Measurements from ENCODE around the gene SKIC2.
"Not testable (repeated sequence)": the region's sequence is repeated elsewhere in the genome, so short reads cannot be mapped to it uniquely, and the experiment has no call there.

SKIC2 gene

GRCh38 chr6:31958741-31959739, at the start of gene SKIC2, which contains the start of gene NELFE:
Gene SKIC2, plus strand, starts transcription at chr6:31959175. Its CDS starts 18 bp downstream, at chr6:31959193.
Gene NELFE, minus strand, starts transcription at chr6:31958971. Its CDS starts 525 bp downstream, at chr6:31958446.
- peak; percentile 98 for DNase-seq (ENCODE audit: low spot score)

GRCh38 chr6:31909298-31909697, 49.7 kb upstream of the SKIC2 start:
- DNase-seq (ENCODE audit: low spot score): not testable (repeated sequence)

GRCh38 chr6:31911826-31912585, 47.0 kb upstream of the SKIC2 start:
- DNase-seq (ENCODE audit: low spot score): no peak

- DNase-seq (ENCODE audit: low spot score): no peak
Measured at GRCh38 chr6:31915351-31915750, 43.6 kb upstream of the SKIC2 start.

DNA sequence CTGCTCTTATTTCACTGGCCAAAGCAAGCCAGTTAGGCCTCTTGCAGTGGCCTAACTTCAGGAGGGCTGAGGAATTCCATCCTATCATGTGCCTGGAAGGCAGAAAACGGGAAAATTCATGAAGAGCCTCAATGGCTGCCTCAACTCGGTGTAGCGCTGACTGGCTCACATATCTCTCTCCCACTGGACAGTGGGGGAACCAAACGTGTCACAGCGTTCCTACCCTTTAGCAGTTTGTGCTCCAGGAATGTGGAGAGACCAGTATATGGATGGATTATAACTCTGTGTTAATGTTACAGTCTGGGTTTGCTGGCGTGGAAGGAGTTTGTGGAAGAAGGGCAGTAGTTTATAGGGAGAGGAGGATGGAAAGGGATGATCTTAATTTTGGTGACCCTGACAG, 43.2 kb upstream of the SKIC2 start:
- DNase-seq (ENCODE audit: low spot score): no peak

- DNase-seq (ENCODE audit: low spot score): no peak
Measured at GRCh38 chr6:31918069-31918720, 40.8 kb upstream of the SKIC2 start.

DNA sequence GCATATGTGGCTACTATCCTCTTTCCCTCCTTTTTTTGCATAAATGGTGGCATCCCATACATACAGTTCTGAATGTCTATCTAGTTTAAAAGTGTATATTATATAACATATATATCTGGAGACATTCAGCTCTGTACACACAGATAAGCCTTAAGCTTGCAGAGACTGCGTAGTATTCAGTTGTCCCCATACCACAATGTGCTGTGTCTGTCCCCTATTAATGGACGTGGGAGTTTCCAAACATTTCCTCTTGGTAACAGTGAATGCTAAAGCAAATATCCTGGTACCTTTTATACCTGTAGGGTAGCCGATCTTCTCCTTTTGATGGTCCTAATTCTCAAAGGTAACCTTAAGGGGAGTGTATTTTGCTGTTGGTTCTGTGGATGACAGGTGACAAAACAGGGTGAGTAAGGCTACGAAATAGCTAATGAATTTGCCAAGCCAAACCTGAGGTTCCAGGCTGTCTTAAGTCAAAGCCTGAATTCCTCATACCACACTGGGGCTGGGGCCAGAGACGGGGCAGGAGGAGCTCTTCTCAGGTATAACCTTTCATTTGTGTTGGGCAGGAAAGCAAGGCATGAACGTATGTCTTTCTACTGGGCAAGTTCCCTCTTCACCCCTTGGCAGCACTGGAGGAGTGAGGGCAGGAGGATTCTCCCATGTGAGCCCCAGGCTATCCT, 39.2 kb upstream of the SKIC2 start:
- DNase-seq (ENCODE audit: low spot score): no peak

GRCh38 chr6:31920811-31921210, 38.2 kb upstream of the SKIC2 start:
- DNase-seq (ENCODE audit: low spot score): no peak

DNA sequence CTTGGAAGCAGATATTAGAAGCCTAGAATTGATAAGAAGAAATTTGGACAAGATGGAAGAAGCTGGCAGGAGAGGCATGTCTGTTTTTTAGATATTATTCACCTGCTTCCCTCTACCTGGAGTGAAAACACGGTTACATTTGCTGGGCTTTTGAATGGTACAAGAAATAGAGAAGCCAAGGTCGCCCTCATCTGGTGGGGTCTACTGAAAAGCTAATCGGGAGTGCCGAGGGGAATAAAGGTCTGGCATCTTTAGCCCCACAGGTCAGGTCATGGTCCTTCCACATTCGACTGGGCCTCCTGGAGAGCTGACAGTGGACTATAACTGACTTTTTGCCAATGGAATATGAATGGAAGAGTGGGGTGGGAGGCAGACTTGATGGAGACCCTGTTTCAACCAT, 36.0 kb upstream of the SKIC2 start:
- DNase-seq (ENCODE audit: low spot score): peak; percentile 43

DNA sequence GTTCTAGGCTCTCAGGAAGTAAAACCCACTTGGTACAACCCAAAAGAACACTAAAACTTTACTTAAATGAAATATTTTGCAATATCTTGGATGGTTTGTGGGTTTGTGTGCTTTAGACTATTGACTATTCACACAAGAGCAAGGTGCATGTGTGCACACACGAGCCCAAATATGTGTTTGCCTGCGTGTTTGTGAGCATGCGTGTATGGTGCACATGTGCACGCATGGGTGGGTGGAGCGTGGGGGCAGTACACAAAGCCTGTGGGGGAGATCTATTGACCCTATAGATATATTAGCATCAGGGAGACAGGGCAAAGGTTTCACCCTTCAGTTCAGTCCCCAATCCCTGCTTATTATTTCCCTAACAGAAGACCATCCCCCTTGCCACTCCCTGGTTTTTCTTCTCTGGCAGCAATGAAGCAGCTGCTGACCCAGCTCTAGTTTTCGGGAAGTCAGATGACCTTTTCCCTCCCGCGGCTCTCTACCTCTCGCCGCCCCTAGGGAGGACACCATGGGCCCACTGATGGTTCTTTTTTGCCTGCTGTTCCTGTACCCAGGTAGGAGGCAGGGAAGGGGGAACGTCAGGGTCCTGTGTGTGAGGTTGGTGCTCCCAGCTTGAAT, 31.6 kb upstream of the SKIC2 start, which contains the start of gene C2:
C2 (plus strand) TSS at position 476 of the 621 bp plus-strand sequence; CDS start at position 512, 36 bp downstream.
- DNase-seq (ENCODE audit: low spot score): no peak

DNA sequence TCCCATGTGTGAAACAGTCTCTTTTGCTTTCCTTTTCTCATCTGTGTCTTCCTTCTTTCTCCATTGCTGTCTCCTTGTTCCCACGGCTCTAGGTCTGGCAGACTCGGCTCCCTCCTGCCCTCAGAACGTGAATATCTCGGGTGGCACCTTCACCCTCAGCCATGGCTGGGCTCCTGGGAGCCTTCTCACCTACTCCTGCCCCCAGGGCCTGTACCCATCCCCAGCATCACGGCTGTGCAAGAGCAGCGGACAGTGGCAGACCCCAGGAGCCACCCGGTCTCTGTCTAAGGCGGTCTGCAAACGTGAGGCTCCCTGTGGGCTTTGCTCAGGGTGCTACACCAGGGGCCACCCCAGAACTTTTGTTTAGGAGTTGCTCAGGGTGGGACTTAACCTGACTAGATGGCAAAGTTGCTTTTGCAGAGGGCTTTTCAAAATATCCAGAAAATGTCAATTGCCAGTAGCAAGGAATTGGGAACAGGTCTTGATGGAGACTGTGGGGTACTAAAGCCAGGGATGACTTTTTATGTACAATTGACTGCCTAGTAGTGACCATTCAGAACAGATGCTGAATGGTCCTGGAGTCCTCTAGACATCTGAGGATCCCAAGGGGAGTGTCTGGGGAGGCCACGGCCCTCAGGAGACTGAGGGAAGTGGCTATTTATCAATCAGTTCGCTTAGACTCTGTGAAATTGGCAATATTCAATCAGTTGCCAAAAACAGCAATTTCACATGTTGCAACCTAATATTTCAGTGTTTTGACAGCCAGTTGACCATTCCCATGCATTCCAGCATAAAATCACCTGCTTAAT, 30.9 kb upstream of the SKIC2 start:
- no peak for DNase-seq (ENCODE audit: low spot score)

- DNase-seq (ENCODE audit: low spot score): no peak
Measured at GRCh38 chr6:31928672-31928939, 30.4 kb upstream of the SKIC2 start.

- DNase-seq (ENCODE audit: low spot score): no peak
Measured at GRCh38 chr6:31930962-31931361, 28.0 kb upstream of the SKIC2 start.

- DNase-seq (ENCODE audit: low spot score): not testable (repeated sequence)
Measured at GRCh38 chr6:31932137-31932536, 26.8 kb upstream of the SKIC2 start.

GRCh38 chr6:31933537-31933936, 25.4 kb upstream of the SKIC2 start:
- no peak for DNase-seq (ENCODE audit: low spot score)

DNA sequence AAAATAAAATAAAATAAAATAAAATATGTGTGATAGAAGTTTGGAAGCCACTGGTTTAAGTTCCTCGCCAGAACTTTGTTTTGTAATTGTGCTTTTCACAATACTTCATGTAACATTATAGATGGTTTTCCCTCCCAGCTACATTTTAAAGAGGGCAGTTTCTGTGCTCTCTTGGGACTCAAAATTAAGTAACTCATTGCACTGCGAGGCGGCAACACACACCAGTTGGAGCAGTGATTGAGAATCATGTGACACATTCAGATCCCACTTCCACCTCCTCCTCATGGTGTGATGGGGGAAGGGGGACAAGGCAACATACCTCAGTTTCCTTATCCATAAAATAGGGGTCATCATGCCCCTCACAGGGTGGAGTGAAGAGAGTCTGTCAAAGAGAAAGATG, 24.0 kb upstream of the SKIC2 start:
- DNase-seq (ENCODE audit: low spot score): no peak

GRCh38 chr6:31935823-31936222, 23.2 kb upstream of the SKIC2 start:
- DNase-seq (ENCODE audit: low spot score): no peak

GRCh38 chr6:31940256-31940664, 18.7 kb upstream of the SKIC2 start:
- no peak for DNase-seq (ENCODE audit: low spot score)

- no peak for DNase-seq (ENCODE audit: low spot score)
Measured at GRCh38 chr6:31943742-31944141, 15.2 kb upstream of the SKIC2 start.

DNA sequence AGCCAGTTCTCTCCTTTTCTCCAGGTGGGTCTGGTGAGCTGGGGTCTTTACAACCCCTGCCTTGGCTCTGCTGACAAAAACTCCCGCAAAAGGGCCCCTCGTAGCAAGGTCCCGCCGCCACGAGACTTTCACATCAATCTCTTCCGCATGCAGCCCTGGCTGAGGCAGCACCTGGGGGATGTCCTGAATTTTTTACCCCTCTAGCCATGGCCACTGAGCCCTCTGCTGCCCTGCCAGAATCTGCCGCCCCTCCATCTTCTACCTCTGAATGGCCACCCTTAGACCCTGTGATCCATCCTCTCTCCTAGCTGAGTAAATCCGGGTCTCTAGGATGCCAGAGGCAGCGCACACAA, 13.8 kb upstream of the SKIC2 start:
- no peak for DNase-seq (ENCODE audit: low spot score)

All from cerebellar cortex (tissue), 1 donor.